GM12891 (cell line): ENCODE results near the gene RRP15.

Experiments
- DNase-seq: peaks from one replicate; pipeline ENCODE4 v3.0.0; 2011; ENCODE audit warnings: low spot score; ENCODE audit not compliant: insufficient read length
- FAIRE-seq: peaks from 2 replicates; lab custom pipeline; 2011; peaks lifted over from hg19 to GRCh38; lab: Jason Lieb, UNC
- PAX5 ChIP-seq: IDR thresholded peaks from 2 replicates; pipeline ENCODE4 v1.6.1; 2011; ENCODE audit warnings: low read length, moderate library complexity, mild to moderate bottlenecking; ENCODE audit not compliant: insufficient read depth, severe bottlenecking
- POLR2A ChIP-seq: IDR thresholded peaks from 2 replicates; pipeline ENCODE4 v1.6.1; 2011; ENCODE audit warnings: low read depth, low read length, control low read depth
- POLR2AphosphoS5 ChIP-seq: IDR thresholded peaks from 2 replicates; pipeline ENCODE4 v1.6.1; 2011; ENCODE audit warnings: low read depth, low read length, control low read depth
- POU2F2 ChIP-seq: IDR thresholded peaks from 2 replicates; pipeline ENCODE4 v1.6.1; 2011; ENCODE audit warnings: low read depth, mild to moderate bottlenecking, control low read depth, low read length, moderate library complexity
- SPI1 ChIP-seq: IDR thresholded peaks from 2 replicates; pipeline ENCODE4 v1.6.1; 2011; ENCODE audit warnings: low read depth, low read length, control low read depth
- TAF1 ChIP-seq: IDR thresholded peaks from 2 replicates; pipeline ENCODE4 v1.6.1; 2011; ENCODE audit warnings: low read depth, low read length, control low read depth

Gene RRP15

GRCh38 chr1:218330043-218330623, 45.0 kb downstream of the RRP15 start:
- no peak for FAIRE-seq
- TF ChIP-seq PAX5 (no peak), SPI1 (no peak), POU2F2 (no peak), POLR2AphosphoS5 (no peak), TAF1 (no peak), POLR2A (no peak)
- DNase-seq, result no peak

GRCh38 chr1:218332416-218332815, 47.3 kb downstream of the RRP15 start:
- DNase-seq (no peak), FAIRE-seq (no peak)
- TF ChIP-seq PAX5 (no peak), TAF1 (no peak), POLR2A (no peak), SPI1 (no peak), POU2F2 (no peak), POLR2AphosphoS5 (no peak)

DNA sequence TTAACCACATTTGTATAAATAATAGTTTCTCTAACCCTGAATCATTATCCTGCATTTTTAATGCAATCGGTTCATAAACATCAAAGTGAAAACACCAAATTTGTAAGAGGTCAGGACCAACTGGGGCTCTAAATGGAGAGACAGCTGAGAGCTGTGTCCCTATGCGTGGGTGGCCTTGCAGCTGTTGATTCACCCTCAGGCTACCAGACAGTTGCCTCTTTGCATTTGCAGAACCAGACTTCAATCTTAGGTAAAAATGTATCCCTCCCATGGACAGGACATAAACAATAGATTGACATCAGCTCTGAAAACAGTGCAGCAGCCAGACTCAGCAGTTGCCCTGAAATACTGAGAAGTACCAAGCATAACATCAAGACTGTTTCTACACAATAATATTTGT, 51.2 kb downstream of the RRP15 start:
- no peak for TF ChIP-seq POLR2A
- TF ChIP-seq POU2F2, result no peak
- no peak for TF ChIP-seq POLR2AphosphoS5
- no peak for TF ChIP-seq TAF1
- TF ChIP-seq SPI1, result no peak
- no peak for TF ChIP-seq PAX5
- no peak for FAIRE-seq
- no peak for DNase-seq

- no peak for DNase-seq
- peak; percentile 43 for FAIRE-seq
- TF ChIP-seq POU2F2, result no peak
- no peak for TF ChIP-seq SPI1
- TF ChIP-seq POLR2A, result no peak
- TF ChIP-seq PAX5, result no peak
- no peak for TF ChIP-seq POLR2AphosphoS5
- no peak for TF ChIP-seq TAF1
Observed at GRCh38 chr1:218339267-218339831, 54.3 kb downstream of the RRP15 start.

GRCh38 chr1:218341325-218341724, 56.2 kb downstream of the RRP15 start:
- TF ChIP-seq POU2F2 (no peak), PAX5 (no peak), POLR2A (no peak), POLR2AphosphoS5 (no peak), SPI1 (no peak), TAF1 (no peak)
- no peak for DNase-seq
- FAIRE-seq, result no peak

- no peak for DNase-seq
- no peak for TF ChIP-seq POU2F2
- no peak for TF ChIP-seq SPI1
- TF ChIP-seq POLR2A, result no peak
- no peak for TF ChIP-seq POLR2AphosphoS5
- TF ChIP-seq PAX5, result no peak
- TF ChIP-seq TAF1, result no peak
- no peak for FAIRE-seq
Observed at GRCh38 chr1:218342091-218342490, 57.0 kb downstream of the RRP15 start.

DNA sequence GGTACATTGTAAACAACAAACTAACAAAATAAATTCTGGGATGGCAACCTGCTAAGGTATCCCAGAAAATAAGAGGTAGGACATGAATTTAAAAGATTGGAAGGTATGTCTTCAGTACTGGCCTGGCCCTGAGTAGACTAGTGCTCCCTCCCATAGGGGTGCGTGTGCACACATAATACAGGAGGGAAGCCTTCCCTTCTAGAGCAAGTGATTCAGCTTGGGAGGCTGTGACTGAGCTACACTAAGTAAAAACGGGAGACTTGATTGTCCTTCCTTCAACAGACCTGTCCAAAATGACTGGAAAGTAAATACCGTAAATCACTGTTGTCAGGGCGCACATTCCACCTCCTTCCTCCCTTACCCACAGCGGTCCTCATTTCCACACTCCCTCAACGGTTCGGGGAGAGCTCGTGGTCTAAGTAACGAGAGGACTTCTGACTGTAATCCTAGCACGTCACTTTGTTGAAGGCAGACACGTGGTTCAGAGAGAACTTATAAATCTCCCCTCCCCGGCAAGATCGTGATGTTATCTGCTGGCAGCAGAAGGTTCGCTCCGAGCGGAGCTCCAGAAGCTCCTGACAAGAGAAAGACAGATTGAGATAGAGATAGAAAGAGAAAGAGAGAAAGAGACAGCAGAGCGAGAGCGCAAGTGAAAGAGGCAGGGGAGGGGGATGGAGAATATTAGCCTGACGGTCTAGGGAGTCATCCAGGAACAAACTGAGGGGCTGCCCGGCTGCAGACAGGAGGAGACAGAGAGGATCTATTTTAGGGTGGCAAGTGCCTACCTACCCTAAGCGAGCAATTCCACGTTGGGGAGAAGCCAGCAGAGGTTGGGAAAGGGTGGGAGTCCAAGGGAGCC, 60.0 kb downstream of the RRP15 start, which contains the start of gene TGFB2:
TGFB2 (plus strand) TSS at position 523 of the 859 bp plus-strand sequence. CDS start 1,366 bp downstream, outside the sequence.
- peak; percentile 64 for FAIRE-seq
- no peak for DNase-seq
- TF ChIP-seq TAF1 (no peak), POLR2AphosphoS5 (no peak), SPI1 (no peak), PAX5 (no peak)

GRCh38 chr1:218345673-218346390, 60.7 kb downstream of the RRP15 start:
- peak; percentile 42 for DNase-seq
- FAIRE-seq, result peak; percentile 78
- TF ChIP-seq POU2F2 (no peak), POLR2AphosphoS5 (no peak), TAF1 (no peak), POLR2A (no peak), PAX5 (no peak), SPI1 (peak; percentile 2; the same call in 1 of the 2 replicates)

DNA sequence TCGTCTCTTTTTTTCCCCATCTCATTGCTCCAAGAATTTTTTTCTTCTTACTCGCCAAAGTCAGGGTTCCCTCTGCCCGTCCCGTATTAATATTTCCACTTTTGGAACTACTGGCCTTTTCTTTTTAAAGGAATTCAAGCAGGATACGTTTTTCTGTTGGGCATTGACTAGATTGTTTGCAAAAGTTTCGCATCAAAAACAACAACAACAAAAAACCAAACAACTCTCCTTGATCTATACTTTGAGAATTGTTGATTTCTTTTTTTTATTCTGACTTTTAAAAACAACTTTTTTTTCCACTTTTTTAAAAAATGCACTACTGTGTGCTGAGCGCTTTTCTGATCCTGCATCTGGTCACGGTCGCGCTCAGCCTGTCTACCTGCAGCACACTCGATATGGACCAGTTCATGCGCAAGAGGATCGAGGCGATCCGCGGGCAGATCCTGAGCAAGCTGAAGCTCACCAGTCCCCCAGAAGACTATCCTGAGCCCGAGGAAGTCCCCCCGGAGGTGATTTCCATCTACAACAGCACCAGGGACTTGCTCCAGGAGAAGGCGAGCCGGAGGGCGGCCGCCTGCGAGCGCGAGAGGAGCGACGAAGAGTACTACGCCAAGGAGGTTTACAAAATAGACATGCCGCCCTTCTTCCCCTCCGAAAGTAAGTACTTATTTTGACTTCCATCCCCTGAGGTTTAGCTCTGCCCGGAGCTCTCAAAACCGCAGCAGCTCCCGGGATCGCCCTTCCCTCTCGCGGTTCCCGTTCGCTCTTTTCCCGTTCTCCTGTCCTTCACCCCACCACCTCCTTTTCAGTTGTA, 61.5 kb downstream of the RRP15 start:
- DNase-seq (no peak), FAIRE-seq (no peak)
- TF ChIP-seq TAF1 (no peak), POU2F2 (no peak)
